Measurements from ENCODE around the gene PAFAH1B1.
A peak's percentile ranks its signal among the peaks of the same experiment; 100 is the strongest.
"Not testable (repeated sequence)": the region's sequence is repeated elsewhere in the genome, so short reads cannot be mapped to it uniquely, and the experiment has no call there.

Gene PAFAH1B1

GRCh38 chr17:2615882-2616281 lies 22.4 kb downstream of the PAFAH1B1 start (continued):
- no peak for TF ChIP-seq ZNF529 (tag by site-specific recombination; IDR thresholded peaks at IDR 0.05; ENCODE audit: insufficient replicate concordance)
- no peak for TF ChIP-seq ZNF335 (tag by site-specific recombination; conservative IDR thresholded peaks at IDR 0.05)
- TF ChIP-seq ZNF624 (tag by site-specific recombination; IDR thresholded peaks at IDR 0.05): no peak
- TF ChIP-seq HIC1 (tag by site-specific recombination; IDR thresholded peaks at IDR 0.05): no peak
- TF ChIP-seq ZBTB17 (tag by site-specific recombination; IDR thresholded peaks at IDR 0.05): no peak
- no peak for TF ChIP-seq PRDM10 (tag by site-specific recombination; IDR thresholded peaks at IDR 0.05)
- no peak for TF ChIP-seq ZNF518A (tag by site-specific recombination; conservative IDR thresholded peaks at IDR 0.05; ENCODE audit: low read depth)

GRCh38 chr17:2621241-2621640 lies 27.8 kb downstream of the PAFAH1B1 start:
- no peaks in the 10 kb centered on the region for H3K9me3 ChIP-seq (ENCODE audit: control insufficient read depth, insufficient read depth, low read depth, low read length)
- 0 out of 2 replicates have a peak, but pooled peaks cover 3% of the 10 kb centered on the region for H3K4me1 ChIP-seq (ENCODE audit: control insufficient read depth, insufficient read depth, low read length)
- TF ChIP-seq HOXC10 (CRISPR knock-in tag; IDR thresholded peaks at IDR 0.05): no peak
- TF ChIP-seq ZNF843 (tag by site-specific recombination; IDR thresholded peaks at IDR 0.05): no peak
- TF ChIP-seq ZNF837 (tag by site-specific recombination; IDR thresholded peaks at IDR 0.05): no peak
- no peak for TF ChIP-seq ZNF654 (tag by site-specific recombination; IDR thresholded peaks at IDR 0.05; ENCODE audit: low read depth)
- TF ChIP-seq ZNF398 (tag by site-specific recombination; IDR thresholded peaks at IDR 0.05): no peak
- 0 out of 2 replicates have a peak, but pooled peaks have one; percentile 18 for TF ChIP-seq ZNF600 (tag by site-specific recombination; IDR thresholded peaks at IDR 0.05)
- no peak overlapping the region for H3K27ac ChIP-seq (ENCODE audit: extremely low read depth, low read depth, low read length)
- ChIA-PET POLR2A (no interaction called here), CTCF (interaction anchor here (0.7 kb wide), 1 partner anchor 81 kb away, joined by 3 read pairs; no protein-coding TSS in a partner anchor)
- no peak overlapping the region for H3K4me3 ChIP-seq (ENCODE audit: low read depth, low read length)
- H3K36me3 ChIP-seq (ENCODE audit: control insufficient read depth in 2 of 2, insufficient read depth in 1 of 2, low read length in 2 of 2): peaks cover 10 to 19% of the 10 kb centered on the region in 2 experiments

GRCh38 chr17:2621951-2622405 lies 28.5 kb downstream of the PAFAH1B1 start:
- H3K27ac ChIP-seq (ENCODE audit: extremely low read depth, low read depth, low read length); POLR2A ChIA-PET; H3K4me1 ChIP-seq (ENCODE audit: control insufficient read depth, insufficient read depth, low read length); H3K4me3 ChIP-seq (ENCODE audit: low read depth, low read length); H3K9me3 ChIP-seq (ENCODE audit: control insufficient read depth, insufficient read depth, low read depth, low read length): not testable (repeated sequence)
- peaks cover 10 to 19% of the 10 kb centered on the region in 2 experiments for H3K36me3 ChIP-seq (ENCODE audit: control insufficient read depth in 2 of 2, insufficient read depth in 1 of 2, low read length in 2 of 2)
- CTCF ChIA-PET: interaction anchor here (1.2 kb wide), 1 partner anchor 12 kb away, joined by 3 read pairs; no protein-coding TSS in a partner anchor

Data from HEK293 (cell line).